Activated naive CD4-positive, alpha-beta T cell treated with anti-CD3 and anti-CD28 coated beads, Interleukin-2, amount 50 U/mL, for 24 hours (primary cell): Measurements from ENCODE around the gene TTC1.
"Not testable (repeated sequence)": the region's sequence is repeated elsewhere in the genome, so short reads cannot be mapped to it uniquely, and the experiment has no call there.

Experiments used
- H3K27ac Mint-ChIP-seq: one replicate; pipeline ENCODE4 v1.8.0; 2021; ENCODE audit warnings: mild to moderate bottlenecking, mixed read lengths
- H3K27me3 Mint-ChIP-seq: one replicate; pipeline ENCODE4 v1.8.0; 2021; ENCODE audit warnings: mixed read lengths
- H3K36me3 Mint-ChIP-seq: one replicate; pipeline ENCODE4 v1.8.0; 2021; ENCODE audit warnings: mixed read lengths
- H3K4me1 Mint-ChIP-seq: one replicate; pipeline ENCODE4 v1.8.0; 2021; ENCODE audit warnings: mixed read lengths
- H3K4me3 Mint-ChIP-seq: one replicate; pipeline ENCODE4 v1.8.0; 2021; ENCODE audit warnings: mild to moderate bottlenecking, mixed read lengths
- H3K9me3 Mint-ChIP-seq: one replicate; pipeline ENCODE4 v1.8.0; 2021; ENCODE audit warnings: mixed read lengths

Gene TTC1

DNA sequence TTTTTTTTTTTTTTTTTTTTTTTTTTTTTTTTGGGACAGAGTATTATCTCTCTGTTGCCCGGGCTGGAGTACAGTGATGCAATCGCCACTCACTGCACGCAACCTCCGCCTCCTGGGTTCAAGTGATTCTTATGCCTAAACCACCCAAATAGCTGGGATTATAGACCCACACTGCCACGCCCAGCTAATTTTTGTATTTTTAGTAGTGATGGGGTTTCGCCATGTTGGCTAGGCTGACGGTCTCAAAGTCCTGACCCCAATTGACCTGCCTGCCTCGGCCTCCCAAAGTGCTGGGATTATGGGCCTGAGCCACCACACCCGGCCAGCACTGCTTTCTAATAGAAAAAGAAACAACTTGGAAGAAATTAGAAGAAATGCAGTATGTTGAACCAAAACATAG lies 39.2 kb downstream of the TTC1 start:
- H3K4me3 Mint-ChIP-seq: no peak overlapping the region
- no peak overlapping the region for H3K27ac Mint-ChIP-seq
- peaks cover 4% of the 10 kb centered on the region for H3K4me1 Mint-ChIP-seq
- no peaks in the 10 kb centered on the region for H3K27me3 Mint-ChIP-seq
- H3K36me3 Mint-ChIP-seq: peaks cover 24% of the 10 kb centered on the region
- H3K9me3 Mint-ChIP-seq: no peaks in the 10 kb centered on the region

DNA sequence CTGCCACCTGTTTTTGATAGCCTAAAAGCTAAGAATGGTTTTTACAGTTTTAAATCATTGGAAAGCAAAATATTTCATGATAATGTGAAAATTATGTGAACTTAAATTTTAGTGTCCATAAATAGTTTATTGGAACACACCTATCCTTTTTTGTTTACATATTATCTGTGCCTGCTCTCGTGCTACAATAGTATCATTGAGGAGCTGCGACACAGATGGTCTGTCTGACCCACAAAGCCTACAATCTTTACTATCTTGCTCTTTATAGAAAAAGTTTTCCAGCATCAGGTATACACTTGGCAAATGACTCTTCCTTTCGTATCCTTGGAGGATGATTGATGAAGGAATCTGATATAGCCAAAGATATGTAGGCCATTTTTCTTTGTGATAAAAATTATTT lies 40.2 kb downstream of the TTC1 start:
- Mint-ChIP-seq H3K36me3 (peaks cover 27% of the 10 kb centered on the region), H3K27me3 (no peaks in the 10 kb centered on the region), H3K27ac (no peak overlapping the region), H3K9me3 (no peaks in the 10 kb centered on the region), H3K4me3 (no peak overlapping the region), H3K4me1 (peaks cover 4% of the 10 kb centered on the region)

DNA sequence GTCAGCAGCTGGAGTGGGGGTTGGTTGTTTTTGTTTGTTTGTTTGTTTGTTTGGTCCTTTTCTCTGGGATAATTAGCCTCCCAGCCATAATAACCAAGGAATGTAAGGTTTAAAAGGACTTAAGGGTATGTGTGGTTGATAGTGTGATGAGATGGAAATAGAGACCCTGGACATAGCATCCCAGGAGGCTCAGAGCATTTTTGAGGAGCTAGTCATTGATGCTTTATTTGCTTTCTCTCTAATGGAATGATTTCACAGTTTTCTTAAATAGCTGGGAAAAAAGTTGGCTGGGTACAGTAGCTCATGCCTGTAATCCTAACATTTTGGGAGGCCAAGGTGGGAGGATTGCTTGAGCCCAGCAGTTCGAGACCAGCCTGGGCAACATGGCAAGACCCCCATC lies 45.1 kb downstream of the TTC1 start:
- no peaks in the 10 kb centered on the region for H3K27me3 Mint-ChIP-seq
- H3K36me3 Mint-ChIP-seq: peaks cover 24% of the 10 kb centered on the region
- H3K9me3 Mint-ChIP-seq: no peaks in the 10 kb centered on the region
- no peak overlapping the region for H3K27ac Mint-ChIP-seq
- H3K4me3 Mint-ChIP-seq: no peak overlapping the region
- no peaks in the 10 kb centered on the region for H3K4me1 Mint-ChIP-seq

DNA sequence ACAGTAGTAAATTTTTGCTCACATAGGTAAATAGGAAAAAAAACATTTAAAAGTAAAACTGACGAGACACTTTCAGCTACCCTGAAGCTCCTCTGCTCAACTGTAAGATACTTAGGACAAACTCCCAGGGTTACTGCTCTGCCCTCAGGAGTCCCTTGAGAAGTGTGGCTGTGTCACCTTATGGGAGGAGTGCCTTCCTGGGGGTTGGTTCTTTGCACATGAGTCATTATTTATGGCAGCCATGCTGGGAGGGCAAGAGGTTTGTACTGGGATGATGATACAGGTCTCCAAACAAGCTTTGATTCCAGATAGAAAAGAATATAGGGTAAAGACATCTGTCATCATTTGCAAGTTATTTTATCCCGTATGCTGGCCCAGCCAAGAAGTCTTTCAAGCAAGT lies 45.9 kb downstream of the TTC1 start:
- H3K4me1 Mint-ChIP-seq: no peaks in the 10 kb centered on the region

DNA sequence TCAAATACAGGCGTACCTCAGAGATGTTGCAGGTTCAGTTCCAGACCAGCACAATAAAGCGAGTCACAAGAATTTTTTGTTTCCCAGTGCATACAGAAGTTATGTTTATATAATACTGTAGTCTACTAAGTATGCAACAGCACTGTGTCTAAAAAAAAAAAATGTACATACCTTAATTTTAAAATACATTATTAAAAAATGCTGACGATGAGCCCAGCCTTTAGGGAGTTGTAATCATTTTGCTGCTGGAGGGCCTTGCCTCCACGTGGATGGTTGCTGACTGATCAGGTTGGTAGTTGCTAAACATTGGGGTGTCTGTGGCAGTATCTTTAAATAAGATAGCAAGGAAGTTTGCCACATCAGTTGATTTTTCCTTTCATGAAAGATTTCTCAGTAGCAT lies 48.3 kb downstream of the TTC1 start:
- H3K27ac Mint-ChIP-seq: no peak overlapping the region
- no peaks in the 10 kb centered on the region for H3K27me3 Mint-ChIP-seq
- H3K9me3 Mint-ChIP-seq: no peaks in the 10 kb centered on the region
- peaks cover 20% of the 10 kb centered on the region for H3K36me3 Mint-ChIP-seq
- H3K4me1 Mint-ChIP-seq: peaks cover 5% of the 10 kb centered on the region
- no peak overlapping the region for H3K4me3 Mint-ChIP-seq

More for the DNA sequence above, 45.9 kb downstream of the TTC1 start:
- H3K9me3 Mint-ChIP-seq: no peaks in the 10 kb centered on the region
- H3K4me3 Mint-ChIP-seq: no peak overlapping the region
- no peak overlapping the region for H3K27ac Mint-ChIP-seq
- H3K36me3 Mint-ChIP-seq: peaks cover 24% of the 10 kb centered on the region
- no peaks in the 10 kb centered on the region for H3K27me3 Mint-ChIP-seq

DNA sequence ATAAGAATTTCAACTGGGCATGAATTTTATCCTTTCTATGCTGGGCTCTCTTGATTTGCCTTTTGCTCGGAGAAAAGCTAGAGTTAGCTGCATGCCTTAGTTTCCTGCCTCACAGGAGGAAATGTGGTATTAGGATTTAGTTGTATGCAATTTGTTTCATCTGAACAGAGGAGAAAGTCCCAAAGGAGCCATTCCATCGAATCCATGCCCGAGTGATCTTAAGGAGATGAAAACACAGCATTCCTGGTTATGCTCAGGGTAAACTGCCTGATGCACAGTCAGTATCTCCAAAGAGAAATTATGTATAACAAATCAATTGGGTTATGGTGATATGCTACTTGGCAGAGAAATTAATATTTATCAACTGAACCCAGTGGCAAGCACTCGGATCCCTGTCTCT lies 51.1 kb downstream of the TTC1 start:
- Mint-ChIP-seq H3K4me1 (peaks cover 5% of the 10 kb centered on the region), H3K27me3 (no peaks in the 10 kb centered on the region), H3K27ac (no peak overlapping the region), H3K36me3 (peaks cover 12% of the 10 kb centered on the region), H3K4me3 (no peak overlapping the region), H3K9me3 (no peaks in the 10 kb centered on the region)

DNA sequence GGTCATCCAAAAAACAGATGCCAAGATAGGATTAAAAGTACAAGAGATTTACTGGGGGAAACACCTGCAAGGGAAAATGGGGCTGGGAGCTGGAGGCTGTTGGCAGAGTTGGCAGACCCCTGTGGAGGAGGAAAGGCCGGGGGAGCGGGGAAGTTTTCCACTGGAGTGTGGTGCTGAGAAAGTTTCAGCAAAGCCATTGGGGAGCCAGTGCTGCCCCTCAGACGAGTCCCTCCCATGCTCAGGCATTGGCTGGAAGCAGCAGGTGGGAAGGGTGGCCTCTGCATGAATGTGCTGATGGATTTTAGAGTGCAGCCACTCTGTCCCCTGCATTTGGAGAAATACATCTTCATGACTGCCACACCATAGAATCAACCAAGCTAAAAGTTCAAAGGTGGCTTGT lies 52.8 kb downstream of the TTC1 start:
- Mint-ChIP-seq H3K4me1 (peaks cover 5% of the 10 kb centered on the region), H3K36me3 (peaks cover 10% of the 10 kb centered on the region), H3K27ac (no peak overlapping the region), H3K27me3 (no peaks in the 10 kb centered on the region), H3K9me3 (no peaks in the 10 kb centered on the region), H3K4me3 (no peak overlapping the region)

DNA sequence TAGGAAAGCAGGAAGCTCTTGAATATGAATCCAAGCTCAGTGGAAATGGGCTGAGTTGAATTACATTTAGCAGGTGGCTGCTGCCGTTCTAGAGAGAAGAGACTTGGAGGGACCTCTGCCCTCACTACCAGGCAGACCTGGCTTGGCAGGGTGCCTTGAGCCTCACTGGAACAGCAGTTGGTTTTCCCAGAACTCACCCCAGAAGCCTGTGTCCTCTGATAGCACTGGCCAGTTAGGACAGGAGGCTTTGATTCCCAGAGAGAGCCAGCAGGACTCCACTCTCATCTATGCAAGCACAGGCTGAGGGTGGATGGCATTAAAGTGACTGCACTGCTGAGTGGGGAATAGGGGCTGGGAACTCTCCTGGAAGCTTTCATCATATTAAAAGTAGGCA lies 55.5 kb downstream of the TTC1 start:
- Mint-ChIP-seq H3K9me3 (no peaks in the 10 kb centered on the region), H3K27ac (no peak overlapping the region), H3K36me3 (peaks cover 5% of the 10 kb centered on the region), H3K27me3 (no peaks in the 10 kb centered on the region), H3K4me1 (peaks cover 5% of the 10 kb centered on the region), H3K4me3 (no peak overlapping the region)

DNA sequence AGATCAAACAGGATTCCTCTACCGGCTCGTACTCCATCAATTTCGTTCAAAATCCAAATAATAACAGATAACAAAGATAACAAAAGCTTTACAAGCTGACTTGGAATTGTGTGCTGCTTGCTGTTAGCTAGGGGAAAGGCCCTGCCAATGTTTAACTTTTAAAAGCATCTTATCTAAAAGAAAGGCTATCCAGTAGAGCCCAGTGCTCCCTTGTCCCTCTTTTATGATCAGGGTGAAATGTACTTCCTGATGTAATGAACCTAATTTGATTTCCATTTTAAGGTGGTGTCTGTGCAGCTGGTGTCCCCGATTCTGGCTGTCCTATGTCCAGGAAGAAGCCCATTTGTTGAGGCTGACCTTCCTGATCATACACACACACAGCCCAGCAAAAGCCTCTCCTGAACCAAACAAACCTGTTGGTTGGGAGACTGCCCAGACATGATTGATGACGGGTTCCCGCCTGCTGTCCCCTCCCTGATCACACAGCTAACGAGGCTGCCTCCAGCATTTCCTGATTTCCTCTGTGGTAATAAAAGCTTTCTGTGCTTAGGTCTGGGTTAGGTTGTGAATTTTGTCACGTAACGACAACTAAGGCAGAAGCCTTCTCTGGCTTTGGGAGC lies 56.2 kb downstream of the TTC1 start:
- Mint-ChIP-seq H3K36me3 (peaks cover 2% of the 10 kb centered on the region), H3K4me3 (no peak overlapping the region), H3K27me3 (no peaks in the 10 kb centered on the region), H3K9me3 (no peaks in the 10 kb centered on the region), H3K4me1 (peaks cover 5% of the 10 kb centered on the region), H3K27ac (peak overlapping the region; percentile 82)

DNA sequence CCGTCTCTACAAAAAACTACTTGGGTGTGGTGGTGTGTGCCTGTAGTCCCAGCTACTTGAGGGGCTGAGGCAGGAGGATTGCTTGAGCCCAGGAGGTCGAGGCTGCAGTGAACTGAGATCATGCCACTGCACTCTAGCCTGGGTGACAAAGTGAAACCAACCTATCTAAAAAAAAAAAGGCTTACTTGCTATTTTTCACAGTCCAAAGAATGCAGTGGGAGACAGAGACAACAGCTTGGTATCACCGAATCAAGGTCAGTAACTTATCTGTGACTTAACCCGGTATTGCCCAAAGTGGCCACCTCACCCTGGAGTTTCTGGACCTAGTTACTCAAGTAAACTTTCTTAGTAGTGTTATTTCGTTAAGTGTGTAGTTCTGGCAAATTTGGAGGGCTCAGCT lies 60.2 kb downstream of the TTC1 start:
- H3K27me3 Mint-ChIP-seq, H3K27ac Mint-ChIP-seq, H3K4me1 Mint-ChIP-seq, H3K4me3 Mint-ChIP-seq, H3K36me3 Mint-ChIP-seq, H3K9me3 Mint-ChIP-seq: not testable (repeated sequence)

DNA sequence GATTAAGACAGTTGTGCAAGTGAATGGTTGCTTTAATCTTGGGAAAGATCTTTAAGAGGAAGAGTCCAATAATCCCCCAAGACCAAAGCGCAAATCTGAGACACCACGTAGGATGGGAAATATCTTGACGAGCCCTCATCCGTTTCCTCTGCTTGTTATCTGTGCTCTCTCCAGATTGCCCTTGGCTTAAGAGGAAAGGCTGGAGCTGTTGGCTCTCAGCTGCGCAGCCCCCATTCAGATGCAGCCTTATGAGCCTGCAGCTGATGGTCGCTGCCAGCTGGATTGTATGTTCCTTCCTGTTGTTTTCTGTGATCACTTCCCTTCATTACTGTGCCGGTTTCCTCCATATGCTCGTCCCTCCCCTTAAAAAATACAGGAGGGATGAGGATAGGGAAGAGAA lies 62.6 kb downstream of the TTC1 start:
- Mint-ChIP-seq H3K9me3 (no peaks in the 10 kb centered on the region), H3K36me3 (no peaks in the 10 kb centered on the region), H3K4me1 (peaks cover 7% of the 10 kb centered on the region), H3K4me3 (no peak overlapping the region), H3K27me3 (no peaks in the 10 kb centered on the region), H3K27ac (peak overlapping the region; percentile 68)

DNA sequence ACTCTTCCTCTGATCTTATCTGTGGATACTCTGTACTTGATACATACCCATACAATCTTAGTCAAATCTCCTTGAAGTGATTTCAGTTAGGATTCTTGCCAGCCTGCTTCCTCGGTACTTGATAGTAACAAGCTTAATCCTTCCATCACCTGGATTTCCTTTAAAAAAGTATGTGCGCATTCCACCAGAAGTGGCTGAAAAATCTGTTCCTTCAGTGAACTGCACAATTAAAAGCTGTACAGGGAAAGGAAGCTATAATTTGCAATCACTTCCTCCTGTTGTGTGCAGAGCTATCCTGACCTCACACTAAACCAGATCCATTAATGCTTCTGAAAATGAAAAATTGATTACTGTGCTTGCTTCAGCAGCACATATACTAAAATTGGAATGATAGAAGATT lies 63.0 kb downstream of the TTC1 start:
- Mint-ChIP-seq H3K4me3 (no peak overlapping the region), H3K27ac (peak overlapping the region; percentile 68), H3K4me1 (peaks cover 7% of the 10 kb centered on the region), H3K36me3 (no peaks in the 10 kb centered on the region), H3K27me3 (no peaks in the 10 kb centered on the region), H3K9me3 (no peaks in the 10 kb centered on the region)

DNA sequence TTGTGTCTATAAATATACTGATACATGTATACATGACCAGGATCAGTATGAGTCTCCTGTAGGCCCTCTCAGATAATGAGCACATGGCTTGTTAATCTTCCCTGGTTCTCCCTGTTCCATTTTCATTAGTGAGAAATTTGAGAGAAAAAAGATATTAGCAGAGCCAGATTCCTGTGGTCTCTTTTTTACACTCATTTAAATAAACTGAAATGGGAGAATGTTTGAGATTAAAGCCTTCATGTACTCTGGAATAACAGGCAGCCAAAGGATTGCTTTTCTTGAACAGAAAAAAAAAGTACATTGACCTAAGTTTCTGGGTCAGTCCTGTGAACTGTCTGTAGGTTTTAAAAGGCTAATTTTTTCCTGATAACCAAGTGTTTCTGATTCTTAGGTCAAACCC lies 66.1 kb downstream of the TTC1 start:
- H3K4me3 Mint-ChIP-seq: no peak overlapping the region
- peaks cover 10% of the 10 kb centered on the region for H3K4me1 Mint-ChIP-seq
- H3K36me3 Mint-ChIP-seq: peaks cover 6% of the 10 kb centered on the region
- H3K27me3 Mint-ChIP-seq: no peaks in the 10 kb centered on the region
- H3K9me3 Mint-ChIP-seq: no peaks in the 10 kb centered on the region
- H3K27ac Mint-ChIP-seq: no peak overlapping the region

DNA sequence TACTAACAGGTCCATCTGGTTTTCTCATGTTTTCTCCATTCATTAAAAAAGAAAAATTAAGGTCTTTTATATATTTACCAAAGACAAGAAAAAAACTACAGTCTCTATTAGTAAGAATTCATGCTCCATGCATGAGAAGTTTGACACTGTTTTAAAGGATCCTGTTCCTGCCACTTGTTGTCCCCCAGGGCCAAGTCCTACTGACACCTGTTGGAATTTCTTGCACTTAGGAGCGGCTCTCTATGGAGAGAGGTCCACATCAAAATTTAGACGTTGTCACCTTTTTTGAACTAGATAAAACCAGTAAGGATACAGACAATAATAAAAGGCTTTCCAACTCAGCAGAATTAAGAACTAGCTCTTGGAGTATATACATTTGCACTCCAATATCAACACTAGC lies 68.1 kb downstream of the TTC1 start:
- Mint-ChIP-seq H3K27ac (no peak overlapping the region), H3K4me3 (no peak overlapping the region), H3K9me3 (no peaks in the 10 kb centered on the region), H3K36me3 (peaks cover 6% of the 10 kb centered on the region), H3K27me3 (no peaks in the 10 kb centered on the region), H3K4me1 (peaks cover 6% of the 10 kb centered on the region)

DNA sequence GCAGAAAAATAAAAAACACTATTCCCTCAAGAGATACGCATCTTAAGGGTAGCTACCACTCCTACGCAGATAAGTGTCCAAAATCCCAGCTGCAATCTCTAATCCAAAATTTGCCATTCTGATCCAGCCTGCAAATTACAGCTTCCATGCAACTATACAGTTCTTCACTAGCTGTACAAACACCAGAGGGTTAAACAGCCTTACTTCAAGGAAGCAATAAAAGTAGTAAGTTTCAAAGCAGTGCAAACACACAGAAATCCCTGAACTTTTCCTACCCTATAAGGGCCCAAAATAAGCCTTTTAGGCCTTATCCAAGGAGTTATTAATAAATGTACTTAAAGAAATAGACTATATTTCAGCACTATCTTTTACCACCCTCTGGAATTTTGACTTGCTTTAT lies 70.8 kb downstream of the TTC1 start:
- Mint-ChIP-seq H3K36me3 (peaks cover 6% of the 10 kb centered on the region), H3K4me3 (no peak overlapping the region), H3K27me3 (no peaks in the 10 kb centered on the region), H3K9me3 (no peaks in the 10 kb centered on the region), H3K27ac (no peak overlapping the region), H3K4me1 (peaks cover 3% of the 10 kb centered on the region)

DNA sequence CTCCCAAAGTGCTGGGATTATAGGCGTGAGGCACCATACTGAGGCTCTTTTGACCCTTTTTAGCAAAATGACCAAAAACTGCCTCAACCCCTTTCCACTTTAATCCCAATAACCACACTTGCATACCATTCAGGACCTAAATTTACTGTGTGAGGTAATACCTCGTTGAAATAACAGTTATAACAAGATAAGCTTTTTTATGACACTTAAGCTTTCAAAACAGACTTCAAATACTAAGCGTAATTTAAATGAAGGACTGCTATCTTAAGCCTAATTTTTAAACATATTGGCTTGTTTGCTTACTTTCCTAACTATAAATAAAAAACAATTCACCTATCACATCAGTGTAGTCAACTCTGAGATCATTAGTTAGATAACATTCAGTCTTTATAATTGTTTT lies 72.6 kb downstream of the TTC1 start:
- no peak overlapping the region for H3K4me3 Mint-ChIP-seq
- H3K4me1 Mint-ChIP-seq: peaks cover 3% of the 10 kb centered on the region
- H3K36me3 Mint-ChIP-seq: peaks cover 6% of the 10 kb centered on the region
- H3K9me3 Mint-ChIP-seq: no peaks in the 10 kb centered on the region
- no peaks in the 10 kb centered on the region for H3K27me3 Mint-ChIP-seq
- no peak overlapping the region for H3K27ac Mint-ChIP-seq
